Calu3 (cell line): ENCODE results near the gene SEC16A. TPM values are rescaled to one million over a fixed set of nuclear protein-coding genes. Genes with fewer than 3 reads are reported as not detected.

Source experiments
- BruUV-seq: library from RNA; stranded (reverse); fragments of 400-500 nt; replicated peaks from 2 replicates; lab custom pipeline; 2021; lab: Mats Ljungman, UMichigan
- CTCF ChIA-PET: fragments of 300-600 bp; sonication (Branson Sonifier 250); formaldehyde crosslinking; loops from one replicate; lab custom pipeline; 2022; ENCODE audit warnings: antibody characterized with exemption; lab: Charles Lee
- DNase-seq: peaks from one replicate; pipeline ENCODE4 v3.0.0; 2022
- H3K27ac Mint-ChIP-seq: one replicate; pipeline ENCODE4 v1.8.0; 2022; ENCODE audit warnings: mixed read lengths; ENCODE audit not compliant: unreplicated experiment
- H3K27me3 Mint-ChIP-seq: one replicate; pipeline ENCODE4 v1.8.0; 2022; ENCODE audit warnings: mixed read lengths; ENCODE audit not compliant: unreplicated experiment
- H3K36me3 Mint-ChIP-seq: one replicate; pipeline ENCODE4 v1.8.0; 2022; ENCODE audit warnings: mild to moderate bottlenecking, moderate library complexity, mixed read lengths; ENCODE audit not compliant: insufficient read depth, unreplicated experiment
- H3K4me1 Mint-ChIP-seq: one replicate; pipeline ENCODE4 v1.8.0; 2022; ENCODE audit warnings: mild to moderate bottlenecking, low read depth, mixed read lengths; ENCODE audit not compliant: unreplicated experiment
- H3K4me3 Mint-ChIP-seq: one replicate; pipeline ENCODE4 v1.8.0; 2022; ENCODE audit warnings: mild to moderate bottlenecking, low read depth, moderate library complexity, mixed read lengths; ENCODE audit not compliant: unreplicated experiment
- H3K9me3 Mint-ChIP-seq: one replicate; pipeline ENCODE4 v1.8.0; 2022; ENCODE audit warnings: low read depth, mixed read lengths; ENCODE audit not compliant: unreplicated experiment
- CTCF ChIP-seq: fragments of 200-600 bp; IDR thresholded peaks from one replicate; pipeline ENCODE4 v1.8.0; 2022; ENCODE audit warnings: antibody characterized with exemption; ENCODE audit not compliant: unreplicated experiment
- intact Hi-C: fragments of 100-400 bp; cut with micrococcal nuclease; formaldehyde crosslinking; loops from one replicate; pipeline ENCODE4 v1.10.0; 2022; ENCODE audit not compliant: unreplicated experiment
- total RNA-seq: library from RNA; stranded (reverse); gene quantifications from 2 replicates; pipeline ENCODE4 v1.2.3, GENCODE V29; 2022

SEC16A gene
- total RNA-seq, 1 experiment from 2014 or later: 48.9 TPM

- Mint-ChIP-seq H3K9me3 (no peaks in the 10 kb centered on the region), H3K36me3 (peaks cover 10% of the 10 kb centered on the region), H3K4me3 (no peak overlapping the region), H3K27ac (no peak overlapping the region), H3K27me3 (no peaks in the 10 kb centered on the region), H3K4me1 (peaks cover 6% of the 10 kb centered on the region)
- CTCF ChIA-PET: no interaction called here
- TF ChIP-seq CTCF: no peak
- intact Hi-C loops: no loop called here
- no peak for DNase-seq
- no TSS peak for BruUV-seq
Measured at GRCh38 chr9:136517012-136517743, 34.3 kb upstream of the SEC16A start.

GRCh38 chr9:136516191-136516654 is 33.4 kb upstream of the SEC16A start:
- no peaks in the 10 kb centered on the region for H3K9me3 Mint-ChIP-seq
- no peak for DNase-seq
- no peak for TF ChIP-seq CTCF
- no peaks in the 10 kb centered on the region for H3K27me3 Mint-ChIP-seq
- no peak overlapping the region for H3K27ac Mint-ChIP-seq
- intact Hi-C loops: no loop called here
- CTCF ChIA-PET: interaction anchor here (0.6 kb wide), 1 partner anchor 29 kb away, joined by 4 read pairs; no protein-coding TSS in a partner anchor
- H3K4me3 Mint-ChIP-seq: no peak overlapping the region
- peaks cover 6% of the 10 kb centered on the region for H3K36me3 Mint-ChIP-seq
- H3K4me1 Mint-ChIP-seq: peaks cover 6% of the 10 kb centered on the region
- BruUV-seq: no TSS peak

GRCh38 chr9:136515276-136515675 is 32.4 kb upstream of the SEC16A start:
- intact Hi-C loops: no loop called here
- DNase-seq: no peak
- no peak overlapping the region for H3K27ac Mint-ChIP-seq
- H3K4me1 Mint-ChIP-seq: peaks cover 4% of the 10 kb centered on the region
- no TSS peak for BruUV-seq
- H3K9me3 Mint-ChIP-seq: no peaks in the 10 kb centered on the region
- H3K4me3 Mint-ChIP-seq: no peak overlapping the region
- H3K27me3 Mint-ChIP-seq: no peaks in the 10 kb centered on the region
- peaks cover 14% of the 10 kb centered on the region for H3K36me3 Mint-ChIP-seq
- TF ChIP-seq CTCF: no peak
- CTCF ChIA-PET: no interaction called here

- no peak overlapping the region for H3K27ac Mint-ChIP-seq
- CTCF ChIA-PET: no interaction called here
- DNase-seq: no peak
- H3K36me3 Mint-ChIP-seq: peaks cover 14% of the 10 kb centered on the region
- BruUV-seq: no TSS peak
- no peak for TF ChIP-seq CTCF
- H3K4me1 Mint-ChIP-seq: no peaks in the 10 kb centered on the region
- intact Hi-C loops: no loop called here
- no peaks in the 10 kb centered on the region for H3K9me3 Mint-ChIP-seq
- no peaks in the 10 kb centered on the region for H3K27me3 Mint-ChIP-seq
- no peak overlapping the region for H3K4me3 Mint-ChIP-seq
Measured at GRCh38 chr9:136514022-136514714, 31.3 kb upstream of the SEC16A start.
